ENCODE data around the gene GALNT4.

DNA sequence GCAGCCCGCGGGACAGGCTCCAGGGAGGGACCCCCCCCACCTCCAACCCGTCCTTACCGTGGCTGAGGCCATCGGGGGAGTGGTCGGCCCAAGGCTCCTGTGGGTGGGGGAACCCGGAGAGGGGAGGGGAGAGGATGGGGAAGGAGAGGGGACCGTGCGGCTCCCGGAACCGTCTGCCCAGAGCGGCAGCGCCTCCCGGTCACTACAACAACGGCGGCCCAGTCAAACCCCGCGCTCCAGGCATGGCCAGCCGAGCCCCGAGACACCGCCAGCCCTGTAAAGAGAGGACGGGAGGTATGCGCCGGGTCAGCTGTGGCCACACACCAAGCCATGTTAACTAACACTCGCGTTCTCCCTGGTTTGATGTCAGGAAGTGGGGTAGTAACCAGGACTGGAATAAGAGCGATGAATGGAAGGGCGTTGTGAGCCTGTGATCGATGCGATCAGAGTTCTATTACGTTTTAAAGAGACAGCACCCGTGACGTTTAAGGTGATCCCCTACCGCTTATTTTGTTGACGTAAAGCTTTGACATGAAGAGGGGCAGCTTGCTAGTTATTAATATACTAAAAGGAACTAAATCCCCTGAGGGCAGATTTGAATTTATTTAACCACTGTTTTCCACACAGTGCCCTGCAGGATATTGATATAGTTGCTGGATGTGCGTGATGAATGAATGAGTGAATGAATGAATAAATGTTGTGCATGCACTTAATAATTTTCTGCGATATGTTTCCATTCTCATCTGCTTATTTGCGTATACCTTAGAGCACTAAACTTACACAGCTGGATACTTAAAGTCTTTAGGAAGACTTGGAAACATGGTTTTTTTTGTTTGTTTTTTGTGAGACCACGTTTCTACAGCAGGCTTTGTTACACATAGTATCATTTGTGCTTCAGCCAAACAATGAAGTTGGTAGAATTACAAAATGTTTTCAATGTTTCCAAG is 1.5 kb upstream of the GALNT4 start, which contains the start of gene POC1B:
- TF ChIP-seq CTCF (conservative IDR thresholded peaks at IDR 0.05; ENCODE audit: low read length) (no peak), EZH2phosphoT487 (IDR thresholded peaks at IDR 0.05; ENCODE audit: borderline replicate concordance) (no peak)
